Endothelial cell of umbilical vein (primary cell): ENCODE results near the gene MRGPRF. TPM values are rescaled to one million over a fixed set of nuclear protein-coding genes. Genes with fewer than 3 reads are reported as not detected.

ENCODE experiments used
- BruUV-seq: library from RNA; stranded (reverse); fragments of 400-500 nt; replicated peaks from 2 replicates; lab custom pipeline; 2021; lab: Mats Ljungman, UMichigan
- CTCF ChIA-PET: fragments of 300-600, 350-600 bp; sonication (Branson Sonifier 250); formaldehyde crosslinking; loops from one replicate; lab custom pipeline; 2021; ENCODE audit warnings: antibody characterized with exemption, inconsistent platforms; lab: Charles Lee
- POLR2A ChIA-PET: fragments of 300-600, 350-600 bp; sonication (Branson Sonifier 250); formaldehyde crosslinking; loops from one replicate; lab custom pipeline; 2021; ENCODE audit warnings: antibody characterized with exemption, inconsistent platforms; lab: Charles Lee
- DNase-seq: peaks from one replicate; pipeline ENCODE4 v3.0.0-alpha.2; 2011; ENCODE audit warnings: low read depth, low spot score
- FAIRE-seq: peaks from 2 replicates; lab custom pipeline; 2011; peaks lifted over from hg19 to GRCh38; lab: Jason Lieb, UNC
- H2AFZ ChIP-seq: 2 replicates; pipeline ENCODE4 v1.6.0; 2012; ENCODE audit warnings: low read depth, low read length, control low read depth, inconsistent platforms
- H3K27ac ChIP-seq: 2 replicates; pipeline ENCODE4 v1.5.1; 2011; ENCODE audit warnings: low read depth, mild to moderate bottlenecking, control low read depth, low read length, moderate library complexity; ENCODE audit not compliant: insufficient read depth
- H3K27me3 ChIP-seq, 2 experiments: 2 replicates each; pipeline versions ENCODE4 v1.6.0 to v1.6.1; 2011; ENCODE audit warnings: low read length in 2 of 2, mixed read lengths in 1 of 2; ENCODE audit not compliant: control insufficient read depth in 2 of 2, insufficient read depth in 2 of 2
- H3K36me3 ChIP-seq, 2 experiments: 2 replicates in 1 of 2; 3 replicates in 1 of 2; pipeline ENCODE4 v1.5.1; 2011; ENCODE audit warnings: low read length in 2 of 2, mild to moderate bottlenecking in 1 of 2, moderate library complexity in 1 of 2; ENCODE audit not compliant: control insufficient read depth in 2 of 2, insufficient read depth in 2 of 2; ENCODE audit errors: extremely low read depth in 1 of 2
- H3K4me1 ChIP-seq: 3 replicates; pipeline ENCODE4 v1.5.1; 2011; ENCODE audit warnings: mild to moderate bottlenecking, low read length; ENCODE audit not compliant: control insufficient read depth, insufficient read depth; ENCODE audit errors: extremely low read depth
- H3K4me2 ChIP-seq: 2 replicates; pipeline ENCODE4 v1.6.1; 2011; ENCODE audit warnings: low read length, control low read depth, mixed read lengths; ENCODE audit not compliant: insufficient read depth
- H3K4me3 ChIP-seq, 3 experiments: fragments of 200-600 bp in 1 of 3; sonication (generic), shearing (Covaris generic) in 1 of 3; replicated peaks in 1 of 3; 2 replicates each; pipeline ENCODE4 v1.5.1; 2011 to 2016; ENCODE audit warnings: control low read depth in 3 of 3, low read length in 3 of 3, mild to moderate bottlenecking in 2 of 3, inconsistent platforms in 1 of 3, low read depth in 1 of 3, moderate library complexity in 1 of 3; ENCODE audit not compliant: insufficient read depth in 1 of 3
- H3K79me2 ChIP-seq: 2 replicates; pipeline ENCODE4 v1.6.0; 2012; ENCODE audit warnings: low read length, inconsistent platforms; ENCODE audit not compliant: control insufficient read depth, insufficient read depth
- H3K9ac ChIP-seq: replicated peaks from 2 replicates; pipeline ENCODE3; 2011; ENCODE audit warnings: low read length, control low read depth; ENCODE audit not compliant: insufficient read depth; ENCODE audit errors: extremely low read depth
- H3K9me1 ChIP-seq: replicated peaks from 3 replicates; pipeline ENCODE4 v1.6.0; 2011; ENCODE audit warnings: mild to moderate bottlenecking, low read length; ENCODE audit not compliant: control insufficient read depth, insufficient read depth; ENCODE audit errors: extremely low read depth
- H3K9me3 ChIP-seq: replicated peaks from 2 replicates; pipeline ENCODE4 v1.5.1; 2012; ENCODE audit warnings: low read length, inconsistent platforms; ENCODE audit not compliant: control insufficient read depth, insufficient read depth
- H4K20me1 ChIP-seq: replicated peaks from 2 replicates; pipeline ENCODE3; 2011; ENCODE audit warnings: mild to moderate bottlenecking, low read length; ENCODE audit not compliant: control insufficient read depth, insufficient read depth; ENCODE audit errors: extremely low read depth
- EZH2 ChIP-seq: IDR thresholded peaks from 2 replicates; pipeline ENCODE4 v1.6.1; 2012; ENCODE audit warnings: borderline replicate concordance, low read depth, mild to moderate bottlenecking, moderate library complexity, low read length, inconsistent platforms; ENCODE audit not compliant: severe bottlenecking
- FOS ChIP-seq: IDR thresholded peaks from 2 replicates; pipeline ENCODE4 v1.6.1; 2011; ENCODE audit warnings: mild to moderate bottlenecking, low read length, moderate library complexity, borderline replicate concordance; ENCODE audit not compliant: insufficient read depth
- GATA2 ChIP-seq: IDR thresholded peaks from 2 replicates; pipeline ENCODE4 v1.7.0; 2011; ENCODE audit warnings: low read depth, mild to moderate bottlenecking, moderate library complexity, mixed read lengths, low read length; ENCODE audit not compliant: insufficient read length, insufficient read depth
- JUN ChIP-seq: IDR thresholded peaks from 2 replicates; pipeline ENCODE4 v1.6.1; 2011; ENCODE audit warnings: borderline replicate concordance, low read depth; ENCODE audit not compliant: insufficient read length, insufficient read depth
- MYC ChIP-seq: IDR thresholded peaks from one replicate; pipeline ENCODE4 v1.6.1; 2011; ENCODE audit warnings: mild to moderate bottlenecking, low read depth, low read length
- POLR2A ChIP-seq: IDR thresholded peaks from 2 replicates; pipeline ENCODE4 v1.6.1; 2012; ENCODE audit warnings: low read depth, mild to moderate bottlenecking, control low read depth, low read length
- POLR2AphosphoS5 ChIP-seq: IDR thresholded peaks from 2 replicates; pipeline ENCODE4 v1.6.1; 2012; ENCODE audit warnings: low read depth, mild to moderate bottlenecking, control low read depth, low read length, moderate library complexity; ENCODE audit not compliant: insufficient read depth
- dilution Hi-C: fragments of 300-500 bp; cut with MboI; formaldehyde crosslinking; loops from one replicate; pipeline ENCODE4 v1.15.0; 2019; ENCODE audit warnings: low sequenced_read_pairs; ENCODE audit not compliant: extremely low pct_ligation_motif_present
- intact Hi-C: fragments of 100-400 bp; cut with micrococcal nuclease; formaldehyde crosslinking; loops from one replicate; pipeline ENCODE4 v1.10.0; 2022
- polyA plus RNA-seq, 4 experiments: library from polyadenylated mRNA; depleted of rRNA in 3 of 4; stranded (reverse) in 3 of 4; unstranded in 1 of 4; fragments of >200 nt; gene quantifications; 2 replicates each; pipeline versions ENCODE4 v1.2.1 to v1.2.3, GENCODE V29; 2011 to 2012; ENCODE audit warnings: missing spikeins in 1 of 4
- total RNA-seq: library from RNA; stranded (reverse); gene quantifications from 2 replicates; pipeline ENCODE4 v1.2.3, GENCODE V29; 2021
- TF ChIP-seq, protein P1 (sequence below): IDR thresholded peaks from 2 replicates; pipeline ENCODE4 v1.6.1; 2011; ENCODE audit not compliant: insufficient read depth, insufficient read length
- TF ChIP-seq, protein P2 (sequence below), 2 donors: IDR thresholded peaks; 1 replicate in 1 of 2; 2 replicates in 1 of 2; pipeline ENCODE4 v1.5.1; 2011; ENCODE audit warnings: low read length in 2 of 2, mild to moderate bottlenecking in 2 of 2, moderate library complexity in 2 of 2, control low read depth in 1 of 2, inconsistent platforms in 1 of 2, low read depth in 1 of 2; ENCODE audit not compliant: insufficient read depth in 1 of 2; ENCODE audit errors: extremely low read depth in 1 of 2

The MRGPRF gene
- total and polyA plus RNA-seq, 2 donors (not counting 3 experiments of a cell fraction or from before 2014, with no cell fraction given), result not detected

DNA sequence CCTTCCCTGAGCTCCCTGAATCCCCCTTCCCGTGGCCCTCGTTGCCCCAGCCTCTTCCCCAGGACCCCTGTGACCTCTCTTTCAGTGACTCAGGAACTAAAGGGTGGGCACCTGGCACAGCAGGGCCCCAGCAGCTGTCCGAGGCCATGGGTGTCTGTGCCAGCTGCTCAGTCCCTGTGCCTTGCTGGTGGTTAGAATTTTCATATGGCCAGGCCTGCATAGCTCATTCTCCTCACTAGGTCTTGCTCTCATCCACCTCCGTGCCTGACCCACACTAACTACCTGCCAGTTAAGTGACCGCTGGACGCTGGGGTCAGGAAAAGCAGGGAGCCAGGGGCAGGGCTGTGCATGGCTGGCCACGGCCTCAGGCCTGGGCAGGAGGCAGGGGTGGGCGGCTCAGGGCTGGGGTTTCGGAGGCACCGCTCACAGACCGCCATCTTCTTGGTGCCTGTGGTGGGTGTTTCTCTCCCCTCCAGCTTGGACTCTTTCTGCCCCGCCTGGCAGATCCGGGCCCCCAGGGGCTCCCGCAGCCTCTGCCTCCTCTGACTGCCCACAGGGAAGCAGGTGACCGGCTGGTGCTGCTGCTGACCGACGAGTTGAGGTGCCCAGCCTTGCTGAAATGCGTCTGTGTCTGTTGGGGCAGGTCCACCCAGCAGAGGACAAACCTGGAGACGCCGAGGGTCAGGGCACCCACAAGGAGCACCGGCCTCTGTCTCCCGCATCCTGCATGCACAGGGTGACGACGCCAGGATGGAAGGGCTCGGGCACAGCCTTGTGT is 52.6 kb downstream of the MRGPRF start:
- dilution Hi-C loops, result no loop called here
- DNase-seq (no peak), FAIRE-seq (no peak)
- Histone ChIP-seq H2AFZ (no peak overlapping the region), H3K27me3 (peaks cover 0 to 1% of the 10 kb centered on the region in 2 experiments), H4K20me1 (no peaks in the 10 kb centered on the region), H3K9ac (no peak overlapping the region), H3K4me2 (no peak overlapping the region), H3K27ac (no peak overlapping the region), H3K79me2 (no peaks in the 10 kb centered on the region), H3K4me3 (no peak overlapping the region), H3K36me3 (no peaks in the 10 kb centered on the region), H3K9me1 (no peaks in the 10 kb centered on the region), H3K4me1 (peaks cover 2% of the 10 kb centered on the region), H3K9me3 (no peaks in the 10 kb centered on the region)
- ChIA-PET CTCF (no interaction called here), POLR2A (no interaction called here)
- TF ChIP-seq, protein P1, sequence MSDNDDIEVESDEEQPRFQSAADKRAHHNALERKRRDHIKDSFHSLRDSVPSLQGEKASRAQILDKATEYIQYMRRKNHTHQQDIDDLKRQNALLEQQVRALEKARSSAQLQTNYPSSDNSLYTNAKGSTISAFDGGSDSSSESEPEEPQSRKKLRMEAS, result no peak
- TF ChIP-seq MYC, result no peak
- TF ChIP-seq EZH2, result no peak
- no peak for TF ChIP-seq FOS
- TF ChIP-seq POLR2A, result no peak
- no peak for TF ChIP-seq JUN
- TF ChIP-seq GATA2, result no peak
- TF ChIP-seq, protein P2, sequence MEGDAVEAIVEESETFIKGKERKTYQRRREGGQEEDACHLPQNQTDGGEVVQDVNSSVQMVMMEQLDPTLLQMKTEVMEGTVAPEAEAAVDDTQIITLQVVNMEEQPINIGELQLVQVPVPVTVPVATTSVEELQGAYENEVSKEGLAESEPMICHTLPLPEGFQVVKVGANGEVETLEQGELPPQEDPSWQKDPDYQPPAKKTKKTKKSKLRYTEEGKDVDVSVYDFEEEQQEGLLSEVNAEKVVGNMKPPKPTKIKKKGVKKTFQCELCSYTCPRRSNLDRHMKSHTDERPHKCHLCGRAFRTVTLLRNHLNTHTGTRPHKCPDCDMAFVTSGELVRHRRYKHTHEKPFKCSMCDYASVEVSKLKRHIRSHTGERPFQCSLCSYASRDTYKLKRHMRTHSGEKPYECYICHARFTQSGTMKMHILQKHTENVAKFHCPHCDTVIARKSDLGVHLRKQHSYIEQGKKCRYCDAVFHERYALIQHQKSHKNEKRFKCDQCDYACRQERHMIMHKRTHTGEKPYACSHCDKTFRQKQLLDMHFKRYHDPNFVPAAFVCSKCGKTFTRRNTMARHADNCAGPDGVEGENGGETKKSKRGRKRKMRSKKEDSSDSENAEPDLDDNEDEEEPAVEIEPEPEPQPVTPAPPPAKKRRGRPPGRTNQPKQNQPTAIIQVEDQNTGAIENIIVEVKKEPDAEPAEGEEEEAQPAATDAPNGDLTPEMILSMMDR (IDR thresholded peaks at IDR 0.05; ENCODE audit: extremely low read depth in 1 of 2, insufficient read depth in 1 of 2, low read depth in 1 of 2, low read length in 2 of 2), result no peak
- TF ChIP-seq POLR2AphosphoS5, result no peak
- intact Hi-C loops, result no loop called here
- no TSS peak for BruUV-seq
